Measurements from ENCODE around the gene UNCX. TPM values are rescaled to one million over a fixed set of nuclear protein-coding genes. Genes with fewer than 3 reads are reported as not detected.

The UNCX gene
- total and polyA plus RNA-seq, 2 of the 4 experiments (the other 2 are of a cell fraction), result not detected

GRCh38 chr7:1252540-1253090, 19.9 kb downstream of the UNCX start:
- in situ Hi-C loops (cut with MboI; ENCODE audit: low sequenced_read_pairs), result no loop called here
- ATAC-seq (ENCODE audit: low read depth), result no peak
- no TSS peak for BruUV-seq (replicated peaks)
- no peak overlapping the region for H3K4me2 ChIP-seq (ENCODE audit: low read depth, low read length)
- no peak overlapping the region for H3K4ac ChIP-seq (ENCODE audit: low read depth, low read length)
- no peak overlapping the region for H3K9ac ChIP-seq (ENCODE audit: low read depth, low read length)
- no peak overlapping the region for H2BK5ac ChIP-seq (ENCODE audit: low read depth, low read length, poor library complexity, severe bottlenecking)
- ChIA-PET CTCF (no interaction called here), POLR2A (ENCODE audit: unreplicated experiment) (no interaction called here)
- H2BK20ac ChIP-seq (ENCODE audit: low read depth, low read length), result no peak overlapping the region
- no peak overlapping the region for H3K4me3 ChIP-seq (ENCODE audit: insufficient read depth, low read depth, low read length)
- peaks cover 91% of the 10 kb centered on the region for H3K27me3 ChIP-seq (ENCODE audit: control insufficient read depth, insufficient read depth, low read length)
- H3K9me3 ChIP-seq (ENCODE audit: control insufficient read depth, insufficient read depth, low read length), result peaks cover 8% of the 10 kb centered on the region
- no peaks in the 10 kb centered on the region for H3K36me3 ChIP-seq (ENCODE audit: control insufficient read depth, insufficient read depth, low read length)
- peaks cover 5% of the 10 kb centered on the region; the same call in 1 of the 2 replicates for H4K20me1 ChIP-seq (ENCODE audit: insufficient read depth, low read length)
- H2AK9ac ChIP-seq (replicated peaks; ENCODE audit: low read depth, low read length, poor library complexity), result no peak overlapping the region
- H2BK120ac ChIP-seq (ENCODE audit: low read depth, low read length), result no peak overlapping the region
- no peak overlapping the region for H3K23ac ChIP-seq (ENCODE audit: low read depth, low read length)
- no peaks in the 10 kb centered on the region for H3K9me1 ChIP-seq (ENCODE audit: insufficient read depth, low read length)
- no peak overlapping the region for H3K18ac ChIP-seq (ENCODE audit: low read depth, low read length)
- no peaks in the 10 kb centered on the region for H3K79me1 ChIP-seq (ENCODE audit: low read depth in 1 of 2, low read length in 2 of 2)
- DNase-seq, result no peak
- intact Hi-C loops (cut with micrococcal nuclease), result no loop called here
- H4K5ac ChIP-seq (ENCODE audit: low read depth, low read length), result no peak overlapping the region
- no peak overlapping the region for H3K14ac ChIP-seq (replicated peaks; ENCODE audit: low read depth, low read length)
- H4K91ac ChIP-seq (ENCODE audit: insufficient read depth, low read depth, low read length), result no peak overlapping the region
- no peak overlapping the region for H2AFZ ChIP-seq (replicated peaks; ENCODE audit: low read length, poor library complexity)
- no peak overlapping the region for H2BK15ac ChIP-seq (ENCODE audit: low read depth, low read length)
- H3K4me1 ChIP-seq (ENCODE audit: control insufficient read depth, insufficient read depth, low read length), result no peaks in the 10 kb centered on the region
- H4K8ac ChIP-seq (ENCODE audit: low read depth in 2 of 2, low read length in 2 of 2), result no peak overlapping the region
- TF ChIP-seq SMC3 (IDR thresholded peaks at IDR 0.05; ENCODE audit: low read depth, low read length), result no peak
- TF ChIP-seq POLR2A (IDR thresholded peaks at IDR 0.05; ENCODE audit: low read depth, low read length), result no peak
- TF ChIP-seq MAFK (IDR thresholded peaks at IDR 0.05; ENCODE audit: low read depth, low read length), result no peak
- no peak for TF ChIP-seq MXI1 (IDR thresholded peaks at IDR 0.05; ENCODE audit: borderline replicate concordance, low read depth, low read length)
- no peak for TF ChIP-seq BHLHE40 (IDR thresholded peaks at IDR 0.05; ENCODE audit: low read depth, low read length)
- no peak for TF ChIP-seq MAZ (IDR thresholded peaks at IDR 0.05; ENCODE audit: borderline replicate concordance, low read depth, low read length)
- TF ChIP-seq, protein P1, sequence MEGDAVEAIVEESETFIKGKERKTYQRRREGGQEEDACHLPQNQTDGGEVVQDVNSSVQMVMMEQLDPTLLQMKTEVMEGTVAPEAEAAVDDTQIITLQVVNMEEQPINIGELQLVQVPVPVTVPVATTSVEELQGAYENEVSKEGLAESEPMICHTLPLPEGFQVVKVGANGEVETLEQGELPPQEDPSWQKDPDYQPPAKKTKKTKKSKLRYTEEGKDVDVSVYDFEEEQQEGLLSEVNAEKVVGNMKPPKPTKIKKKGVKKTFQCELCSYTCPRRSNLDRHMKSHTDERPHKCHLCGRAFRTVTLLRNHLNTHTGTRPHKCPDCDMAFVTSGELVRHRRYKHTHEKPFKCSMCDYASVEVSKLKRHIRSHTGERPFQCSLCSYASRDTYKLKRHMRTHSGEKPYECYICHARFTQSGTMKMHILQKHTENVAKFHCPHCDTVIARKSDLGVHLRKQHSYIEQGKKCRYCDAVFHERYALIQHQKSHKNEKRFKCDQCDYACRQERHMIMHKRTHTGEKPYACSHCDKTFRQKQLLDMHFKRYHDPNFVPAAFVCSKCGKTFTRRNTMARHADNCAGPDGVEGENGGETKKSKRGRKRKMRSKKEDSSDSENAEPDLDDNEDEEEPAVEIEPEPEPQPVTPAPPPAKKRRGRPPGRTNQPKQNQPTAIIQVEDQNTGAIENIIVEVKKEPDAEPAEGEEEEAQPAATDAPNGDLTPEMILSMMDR (conservative IDR thresholded peaks at IDR 0.05; ENCODE audit: low read depth, low read length), result no peak
- no peak for TF ChIP-seq RFX5 (IDR thresholded peaks at IDR 0.05; ENCODE audit: low read depth, low read length)
- no peak for TF ChIP-seq CEBPB (IDR thresholded peaks at IDR 0.05; ENCODE audit: low read depth, low read length)
- no peak for TF ChIP-seq NFE2L2 (IDR thresholded peaks at IDR 0.05; ENCODE audit: low read depth, low read length)
- TF ChIP-seq, protein P2, sequence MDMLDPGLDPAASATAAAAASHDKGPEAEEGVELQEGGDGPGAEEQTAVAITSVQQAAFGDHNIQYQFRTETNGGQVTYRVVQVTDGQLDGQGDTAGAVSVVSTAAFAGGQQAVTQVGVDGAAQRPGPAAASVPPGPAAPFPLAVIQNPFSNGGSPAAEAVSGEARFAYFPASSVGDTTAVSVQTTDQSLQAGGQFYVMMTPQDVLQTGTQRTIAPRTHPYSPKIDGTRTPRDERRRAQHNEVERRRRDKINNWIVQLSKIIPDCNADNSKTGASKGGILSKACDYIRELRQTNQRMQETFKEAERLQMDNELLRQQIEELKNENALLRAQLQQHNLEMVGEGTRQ (IDR thresholded peaks at IDR 0.05; ENCODE audit: low read depth, low read length), result no peak
- no peak for TF ChIP-seq RAD21 (IDR thresholded peaks at IDR 0.05; ENCODE audit: low read length)
- no peak for TF ChIP-seq RCOR1 (IDR thresholded peaks at IDR 0.05; ENCODE audit: insufficient replicate concordance, low read length)
- TF ChIP-seq CHD1 (IDR thresholded peaks at IDR 0.05; ENCODE audit: low read depth, low read length), result no peak
- TF ChIP-seq FOS (IDR thresholded peaks at IDR 0.05; ENCODE audit: low read depth, low read length), result no peak
- 81% methylated on average over 7 of the region's 17 CpGs; no CpG with 5 or more reads in 1 of the 2 experiments for WGBS, 2 experiments (ENCODE audit: extremely low coverage in 2 of 2, insufficient read length in 1 of 2)
- no peak overlapping the region for H3K56ac ChIP-seq (ENCODE audit: extremely low read depth, insufficient read depth, low read length)
- H3K27ac ChIP-seq (ENCODE audit: insufficient read depth, low read length), result no peak overlapping the region
- H2AK5ac ChIP-seq (ENCODE audit: low read depth, low read length), result no peak overlapping the region
- dilution Hi-C loops (cut with HindIII; ENCODE audit: low sequenced_read_pairs, unreplicated experiment), result no loop called here

Measured in IMR-90 (cell line).